SKM-1 treated with dmso at 0.1 percent for 144 hours (cell line): Measurements from ENCODE around the gene ARHGAP26.

Source experiments
- DNase-seq: peaks from one replicate; lab custom pipeline; 2025; ENCODE audit not compliant: unreplicated experiment; lab: John Stamatoyannopoulos, UW

Gene ARHGAP26

GRCh38 chr5:143229896-143230675 is 459.9 kb downstream of the ARHGAP26 start:
- DNase-seq = no peak

DNA sequence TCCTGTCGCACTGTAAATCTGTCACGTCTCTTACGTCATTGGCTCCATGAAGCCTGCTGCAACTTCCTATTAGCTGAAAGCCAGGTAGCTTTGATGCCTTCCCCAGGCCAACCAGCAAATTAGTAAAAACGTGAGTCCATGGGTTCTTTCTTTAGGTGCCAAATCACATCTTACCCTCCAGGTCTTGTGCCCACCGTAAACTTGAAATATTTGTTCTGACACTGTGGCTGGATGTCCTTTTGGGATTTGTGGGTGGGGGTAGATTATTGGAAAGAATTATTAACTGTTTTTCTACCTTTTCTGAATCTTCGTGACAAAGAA is 460.5 kb downstream of the ARHGAP26 start:
- no peak for DNase-seq

- no peak for DNase-seq
Measured at GRCh38 chr5:143231416-143231815, 461.2 kb downstream of the ARHGAP26 start.

GRCh38 chr5:143231973-143232812 is 462.0 kb downstream of the ARHGAP26 start:
- no peak for DNase-seq

DNA sequence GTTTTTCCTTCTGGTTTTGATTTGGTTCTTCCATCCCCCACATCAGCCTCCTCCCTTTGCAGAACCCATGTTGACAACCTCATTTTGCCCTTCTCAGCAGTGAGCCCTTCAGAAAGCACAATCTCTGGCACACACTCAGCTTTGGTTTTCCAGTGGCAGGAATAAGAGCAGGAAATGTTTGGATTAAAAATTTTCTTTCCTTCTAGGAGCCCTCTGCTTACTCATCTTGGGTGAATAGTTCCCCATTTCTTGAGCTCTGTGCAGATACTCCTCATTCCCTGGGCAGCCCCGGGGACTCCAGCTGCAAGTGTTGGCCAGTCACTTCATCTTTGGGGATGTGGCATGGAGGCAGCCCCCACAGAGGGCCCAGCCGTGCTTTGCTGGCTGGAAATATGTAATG is 462.9 kb downstream of the ARHGAP26 start:
- no peak for DNase-seq

DNA sequence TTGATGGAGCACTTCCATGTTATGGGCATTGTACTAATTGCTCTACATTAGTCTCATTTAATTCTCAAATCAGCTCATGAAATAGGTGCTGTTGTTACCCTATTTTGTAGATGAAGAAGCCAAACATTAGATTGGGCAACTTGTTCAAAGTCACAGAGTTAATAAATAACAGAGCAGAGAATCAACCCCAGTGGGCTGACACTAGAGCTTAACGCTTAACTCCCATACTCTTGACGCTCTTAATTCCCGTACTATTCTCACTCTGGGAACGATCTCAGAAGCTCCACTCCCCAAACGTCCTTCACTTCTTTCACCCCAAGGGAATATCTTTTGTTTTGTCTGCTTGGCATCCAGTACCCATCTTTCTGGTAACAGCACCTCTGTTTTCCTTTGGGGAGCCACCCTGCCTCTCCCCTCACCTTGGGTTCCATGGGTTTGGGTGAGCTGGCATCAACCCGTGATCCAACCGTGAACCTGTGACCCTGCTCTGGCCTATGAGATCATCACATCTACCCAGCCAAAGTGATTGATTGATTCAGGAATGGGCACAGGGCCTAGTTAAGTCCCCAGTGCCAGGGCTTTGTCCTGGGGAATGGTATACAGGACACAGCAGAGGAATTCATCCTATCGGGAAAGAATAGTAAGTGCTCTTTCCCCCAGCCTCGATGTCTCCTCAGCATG is 464.1 kb downstream of the ARHGAP26 start:
- no peak for DNase-seq

DNA sequence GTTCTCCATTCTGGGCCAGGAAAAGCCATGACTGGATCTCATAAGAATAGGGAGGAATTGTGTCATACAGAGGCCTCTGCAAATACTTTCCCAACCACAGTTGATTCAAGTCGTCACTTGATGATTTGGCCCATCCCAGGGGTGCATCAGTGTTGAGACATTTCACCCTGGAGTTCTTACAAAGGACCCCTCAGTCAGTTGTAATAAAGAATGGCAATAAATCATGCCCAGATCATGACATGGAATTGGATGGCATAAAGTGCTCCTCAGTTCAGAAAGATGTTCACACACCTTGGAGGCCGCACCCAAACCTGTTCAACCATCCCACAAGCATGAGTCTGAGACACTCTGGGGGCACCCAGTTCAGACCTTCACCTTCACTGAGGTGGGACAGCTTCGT is 465.2 kb downstream of the ARHGAP26 start:
- no peak for DNase-seq

DNA sequence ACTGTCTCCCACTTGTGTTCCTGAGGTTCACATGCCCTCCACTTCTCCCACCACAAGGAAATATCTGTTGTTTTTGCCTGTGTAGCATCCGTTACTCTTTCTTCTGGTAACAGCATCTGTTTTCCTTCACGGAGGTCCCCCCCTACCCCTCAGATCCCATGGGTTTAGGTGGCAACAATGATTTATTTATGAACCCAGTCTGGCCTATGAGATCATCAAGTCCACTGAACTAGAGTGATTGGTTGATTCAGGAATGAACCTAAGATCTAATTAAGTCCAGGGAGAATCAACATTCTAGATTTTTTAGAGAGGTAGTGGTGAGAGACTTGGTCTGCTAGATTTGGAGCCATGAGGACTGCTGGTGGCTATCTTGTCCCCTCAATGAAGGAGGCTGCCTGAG is 466.5 kb downstream of the ARHGAP26 start:
- DNase-seq = no peak

- DNase-seq = no peak
Measured at GRCh38 chr5:143237664-143238063, 467.5 kb downstream of the ARHGAP26 start.

- no peak for DNase-seq
Measured at GRCh38 chr5:143238620-143239019, 468.4 kb downstream of the ARHGAP26 start.

DNA sequence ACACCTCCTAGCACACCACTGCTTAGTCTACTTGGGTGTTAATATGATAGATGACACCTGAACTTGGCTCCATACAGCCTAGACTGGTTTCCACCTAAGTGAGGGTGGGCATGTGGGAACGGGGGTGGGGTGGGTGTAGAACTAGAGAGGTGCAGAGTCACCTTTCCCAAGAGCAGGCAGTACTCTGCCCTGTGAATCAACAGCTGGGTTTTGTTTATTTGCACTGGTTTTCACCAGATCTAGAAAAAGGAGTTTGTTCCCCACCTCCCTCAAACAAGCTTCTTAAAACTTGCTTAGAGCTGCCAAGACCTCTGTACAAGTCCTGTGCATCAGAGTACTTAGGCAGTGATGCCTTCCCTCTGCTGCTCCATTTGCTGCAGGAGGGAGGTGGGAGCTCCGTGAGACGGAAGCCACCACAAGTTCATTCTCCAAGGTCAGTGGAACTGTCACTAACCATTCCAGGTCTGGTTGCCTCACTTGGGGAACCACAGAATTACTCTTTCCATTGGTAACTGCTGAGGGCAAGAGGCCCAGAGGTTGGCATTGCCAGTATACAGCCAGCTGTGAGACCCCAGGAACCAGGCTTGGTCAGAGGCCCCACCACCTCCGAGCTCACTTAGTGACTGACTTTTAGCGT is 469.8 kb downstream of the ARHGAP26 start:
- DNase-seq = no peak

DNA sequence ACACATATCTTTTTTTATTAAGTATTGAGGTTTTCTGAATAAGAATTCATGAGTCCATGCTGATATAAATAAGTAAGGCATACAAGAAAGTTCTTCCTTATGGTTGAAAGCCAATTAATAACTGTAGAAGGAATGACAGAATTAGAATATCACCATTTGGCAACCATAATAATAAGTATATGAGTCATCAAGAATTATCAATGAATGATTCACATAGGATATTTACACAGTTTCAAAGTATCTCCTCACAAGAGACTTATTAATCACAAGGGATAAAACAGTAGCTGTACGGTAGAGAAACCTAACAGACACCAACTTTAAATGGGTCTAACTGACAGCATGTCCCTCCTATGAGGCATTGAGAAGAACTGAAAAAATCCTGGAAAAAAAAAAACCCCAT is 471.7 kb downstream of the ARHGAP26 start:
- no peak for DNase-seq

DNA sequence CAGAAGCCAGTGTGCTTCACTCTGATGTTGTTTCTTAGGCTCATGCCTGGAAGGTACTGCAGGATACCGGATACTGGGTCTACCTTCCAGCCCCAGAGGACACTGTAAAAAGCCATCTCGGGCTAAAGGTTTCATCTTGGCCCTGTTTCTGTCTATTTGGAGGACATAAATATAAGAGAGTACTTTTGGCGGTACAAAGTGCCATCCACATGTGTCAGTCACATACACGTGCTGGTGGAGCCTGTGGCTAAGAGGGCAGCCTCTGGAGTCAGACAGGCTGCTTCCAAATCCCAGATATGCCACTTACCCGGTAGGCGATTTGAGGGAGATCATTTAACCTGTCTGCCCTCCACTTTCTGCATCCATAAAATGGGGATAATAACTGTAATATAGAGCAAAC is 472.9 kb downstream of the ARHGAP26 start:
- DNase-seq = no peak

DNA sequence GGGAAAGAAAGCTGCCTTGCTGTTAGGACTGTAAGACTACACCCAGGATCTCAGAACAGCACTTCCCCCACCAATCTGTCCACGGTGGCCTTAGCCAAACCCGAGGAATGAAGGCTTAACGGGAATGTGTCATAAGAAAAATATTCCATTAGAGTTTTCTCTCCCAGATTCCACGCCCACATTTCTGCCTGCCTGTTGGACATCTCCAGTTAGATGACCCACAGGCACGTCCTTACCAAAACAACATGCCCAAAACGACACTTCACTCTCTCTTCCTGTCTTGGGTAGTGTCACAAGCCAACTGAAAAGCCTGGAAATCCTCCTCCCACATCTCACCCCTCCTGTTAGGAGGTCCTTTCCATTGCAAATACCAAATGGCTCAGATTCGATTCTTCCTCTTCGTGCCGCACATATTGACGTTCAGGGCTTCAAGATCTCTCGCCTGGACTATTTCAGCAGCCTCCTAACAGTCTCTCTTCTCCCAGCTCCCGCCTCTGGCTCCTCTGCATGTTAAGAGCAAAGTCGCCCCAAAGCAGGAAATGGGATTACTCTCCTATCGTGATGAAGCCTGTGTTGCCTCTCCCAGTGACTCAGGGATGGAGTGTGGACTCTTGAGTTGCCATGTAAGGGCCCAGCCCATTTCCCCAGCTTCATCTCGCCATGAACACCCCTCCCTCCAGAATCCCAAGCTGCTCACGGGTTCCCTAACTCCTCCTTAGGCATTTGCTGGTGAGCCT is 474.0 kb downstream of the ARHGAP26 start:
- no peak for DNase-seq

DNA sequence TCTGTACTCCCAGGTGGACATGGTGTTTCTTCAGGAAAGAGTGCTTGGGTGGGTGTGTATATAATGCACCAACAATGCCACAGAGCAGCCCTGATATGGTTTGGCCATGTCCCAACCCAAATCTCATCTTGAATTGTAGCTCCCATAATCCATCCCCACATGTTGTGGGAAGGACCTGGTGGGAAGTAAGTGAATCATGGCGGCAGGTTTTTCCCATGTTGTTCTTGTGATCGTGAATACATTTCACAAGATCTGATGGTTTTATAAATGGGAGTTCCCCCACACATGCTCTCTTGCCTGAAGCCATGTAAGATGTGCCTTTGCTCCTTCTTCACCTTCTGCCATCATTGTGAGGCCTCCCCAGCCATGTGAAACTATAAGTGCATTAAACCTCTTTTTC is 474.8 kb downstream of the ARHGAP26 start:
- no peak for DNase-seq

GRCh38 chr5:143245929-143246561 is 475.9 kb downstream of the ARHGAP26 start:
- no peak for DNase-seq

DNA sequence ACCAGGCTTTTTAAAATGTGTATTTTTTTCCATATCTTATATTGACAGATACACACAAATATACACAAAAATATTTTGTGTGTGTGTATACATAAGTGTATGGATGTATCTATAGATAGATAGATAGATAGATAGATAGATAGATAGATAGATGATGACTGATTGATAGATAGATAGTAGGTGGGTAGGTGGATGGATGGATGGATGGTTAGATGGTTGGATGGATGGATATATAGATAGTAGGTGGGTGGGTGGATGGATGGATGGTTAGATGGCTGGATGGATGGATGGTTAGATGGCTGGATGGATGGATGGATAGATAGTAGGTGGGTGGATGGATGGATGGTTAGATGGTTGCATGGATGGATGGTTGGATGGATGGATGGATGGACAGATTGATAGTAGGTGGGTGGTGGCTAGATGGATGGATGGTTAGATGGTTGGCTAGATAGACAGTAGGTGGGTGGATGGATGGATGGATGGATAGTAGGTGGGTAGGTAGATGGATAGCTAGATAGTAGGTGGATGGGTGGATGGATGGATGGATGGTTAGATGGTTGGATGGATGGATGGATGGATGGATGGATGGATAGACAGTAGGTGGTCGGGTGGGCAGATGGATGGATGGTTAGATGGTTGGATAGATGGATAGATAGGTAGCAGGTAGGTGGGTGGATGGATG is 477.1 kb downstream of the ARHGAP26 start:
- DNase-seq = no peak

DNA sequence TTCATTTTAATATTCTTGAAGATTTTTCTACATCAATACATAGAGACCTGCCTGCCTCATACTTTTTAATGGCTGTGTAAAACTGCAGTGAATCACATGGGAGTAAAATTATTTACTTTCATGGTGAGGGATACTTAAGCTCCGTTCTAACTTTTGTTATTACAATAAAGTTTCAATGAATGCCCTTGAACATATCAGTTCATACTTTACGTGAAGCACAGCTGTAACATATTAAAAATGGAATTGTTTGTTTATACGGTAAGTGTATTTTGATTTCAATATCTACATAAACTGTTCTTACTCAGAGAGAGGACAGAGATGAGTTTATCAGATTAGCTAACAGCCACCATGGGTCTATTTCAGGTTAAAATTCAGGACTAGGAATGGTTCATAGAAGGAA is 478.2 kb downstream of the ARHGAP26 start:
- no peak for DNase-seq

GRCh38 chr5:143248822-143249579 is 478.8 kb downstream of the ARHGAP26 start:
- no peak for DNase-seq
